Caki2 (cell line): ENCODE data around the gene AGAP1. TPM values are rescaled to one million over a fixed set of nuclear protein-coding genes. Genes with fewer than 3 reads are reported as not detected.

Experiments
- DNase-seq: peaks from one replicate; pipeline ENCODE4 v3.0.0-alpha.2; 2015; ENCODE audit warnings: low read depth
- in situ Hi-C: cut with HindIII; loops from 2 replicates; pipeline ENCODE4 v1.10.0; 2016; ENCODE audit warnings: low sequenced_read_pairs, low pct_unique_long_range_greater_than_20kb, mixed read lengths
- total RNA-seq: library from RNA; depleted of rRNA; stranded (reverse); fragments of >200 nt; shearing (Covaris generic); gene quantifications from 2 replicates; pipeline ENCODE4 v1.2.3, GENCODE V29; 2014; ENCODE audit warnings: low replicate concordance

AGAP1 gene
- total RNA-seq, 1 experiment from 2014 or later: 5.3 TPM

- no peak for DNase-seq
- in situ Hi-C loops: no loop called here
Measured at GRCh38 chr2:235607546-235608199, 113.8 kb downstream of the AGAP1 start.

GRCh38 chr2:235608200-235608887 lies 114.5 kb downstream of the AGAP1 start:
- in situ Hi-C loops: no loop called here
- DNase-seq: no peak

- no peak for DNase-seq
- in situ Hi-C loops: no loop called here
Measured at GRCh38 chr2:235609321-235609720, 115.5 kb downstream of the AGAP1 start.

- no peak for DNase-seq
- in situ Hi-C loops: no loop called here
Measured at GRCh38 chr2:235609746-235610145, 115.9 kb downstream of the AGAP1 start.

- DNase-seq: no peak
- in situ Hi-C loops: no loop called here
Measured at GRCh38 chr2:235610696-235611257, 116.9 kb downstream of the AGAP1 start.

- in situ Hi-C loops: no loop called here
- no peak for DNase-seq
Measured at GRCh38 chr2:235611349-235611748, 117.5 kb downstream of the AGAP1 start.

GRCh38 chr2:235611756-235612155 lies 117.9 kb downstream of the AGAP1 start:
- no peak for DNase-seq

GRCh38 chr2:235612181-235612950 lies 118.5 kb downstream of the AGAP1 start:
- no peak for DNase-seq
- in situ Hi-C loops: no loop called here

More at GRCh38 chr2:235611756-235612155, 117.9 kb downstream of the AGAP1 start:
- in situ Hi-C loops: no loop called here

GRCh38 chr2:235613649-235614048 lies 119.8 kb downstream of the AGAP1 start:
- in situ Hi-C loops: no loop called here

GRCh38 chr2:235614176-235614860 lies 120.5 kb downstream of the AGAP1 start:
- in situ Hi-C loops: no loop called here
- no peak for DNase-seq

More at GRCh38 chr2:235613649-235614048, 119.8 kb downstream of the AGAP1 start:
- no peak for DNase-seq

- in situ Hi-C loops: no loop called here
- DNase-seq: peak; percentile 7
Measured at GRCh38 chr2:235614900-235615712, 121.3 kb downstream of the AGAP1 start.

GRCh38 chr2:235616885-235617284 lies 123.0 kb downstream of the AGAP1 start:
- DNase-seq: no peak
- in situ Hi-C loops: no loop called here

GRCh38 chr2:235618039-235618438 lies 124.2 kb downstream of the AGAP1 start:
- in situ Hi-C loops: no loop called here
- peak; percentile 8 for DNase-seq

- in situ Hi-C loops: no loop called here
- no peak for DNase-seq
Measured at GRCh38 chr2:235619544-235619943, 125.7 kb downstream of the AGAP1 start.

- in situ Hi-C loops: no loop called here
- no peak for DNase-seq
Measured at GRCh38 chr2:235621736-235622135, 127.9 kb downstream of the AGAP1 start.

GRCh38 chr2:235623111-235623510 lies 129.3 kb downstream of the AGAP1 start:
- in situ Hi-C loops: no loop called here
- DNase-seq: no peak

GRCh38 chr2:235623752-235624151 lies 129.9 kb downstream of the AGAP1 start:
- DNase-seq: no peak
- in situ Hi-C loops: no loop called here

- in situ Hi-C loops: no loop called here
- DNase-seq: no peak
Measured at GRCh38 chr2:235626658-235627057, 132.8 kb downstream of the AGAP1 start.
